NCI-H2196 (cell line): ENCODE results near the gene ZNF664.

Source experiments
- DNase-seq: peaks from one replicate; lab custom pipeline; 2025; ENCODE audit not compliant: unreplicated experiment; lab: John Stamatoyannopoulos, UW

ZNF664 gene

DNA sequence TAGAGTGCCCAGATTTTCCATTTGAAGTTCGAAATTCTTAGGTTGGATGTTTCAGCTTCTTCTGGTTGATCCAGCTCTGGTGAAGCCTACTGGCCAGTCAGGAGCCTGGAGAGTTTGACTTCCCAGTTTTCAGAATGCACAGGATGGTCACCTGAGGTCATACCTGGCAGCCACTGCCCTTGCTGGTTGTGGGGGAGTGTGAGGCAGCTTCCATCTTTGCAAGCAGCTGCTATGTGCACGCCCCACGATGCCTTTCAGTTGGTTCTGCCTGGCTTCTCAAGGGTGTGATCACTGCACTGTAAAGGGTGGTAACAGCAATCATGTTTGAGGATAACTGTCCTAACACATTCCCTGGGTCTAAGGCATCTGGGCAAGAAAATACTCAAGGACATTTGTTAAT lies 15.8 kb upstream of the ZNF664 start:
- DNase-seq: no peak

GRCh38 chr12:123958462-123958861 lies 14.6 kb upstream of the ZNF664 start:
- DNase-seq: no peak

DNA sequence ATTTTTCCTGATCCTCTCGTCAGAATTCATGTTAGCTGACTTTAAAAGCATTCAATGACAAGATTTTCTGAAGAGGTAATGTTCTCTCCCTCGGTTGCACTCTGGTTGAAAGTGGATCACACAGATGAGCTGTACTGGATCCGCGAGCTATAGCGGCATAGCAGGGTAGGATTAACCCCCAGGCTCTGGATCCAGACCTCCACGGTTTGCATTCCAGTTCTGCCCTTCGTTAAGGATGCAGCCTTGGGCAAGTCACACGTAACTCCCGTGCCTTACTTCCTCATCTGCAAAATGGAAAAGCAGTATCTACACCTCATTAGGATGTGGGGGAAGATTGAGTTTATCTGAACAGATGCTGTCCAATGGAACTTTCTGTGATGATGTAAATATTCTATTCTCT lies 14.1 kb upstream of the ZNF664 start:
- DNase-seq: no peak

- no peak for DNase-seq
Observed at GRCh38 chr12:123960029-123960735, 12.8 kb upstream of the ZNF664 start.

DNA sequence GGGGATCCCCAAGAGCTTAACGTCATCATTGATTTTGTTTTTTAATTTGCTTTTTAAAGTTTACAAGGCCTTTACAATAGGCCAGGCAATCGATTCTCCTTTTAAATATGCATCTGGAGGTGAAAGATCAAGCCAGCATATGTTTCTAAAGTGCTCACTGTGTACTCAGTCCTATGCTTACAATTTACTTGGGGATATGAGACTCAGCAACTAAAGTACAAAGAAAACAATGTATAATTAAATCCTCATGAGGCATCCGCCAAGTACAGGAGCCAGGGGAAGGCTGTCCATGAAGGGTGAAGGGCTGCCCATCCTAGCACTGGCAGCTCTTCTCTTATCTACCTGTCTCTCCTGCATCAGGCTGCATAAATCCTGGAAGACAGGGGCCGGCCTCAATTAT lies 12.2 kb upstream of the ZNF664 start:
- DNase-seq: no peak

GRCh38 chr12:123961585-123962345 lies 11.2 kb upstream of the ZNF664 start:
- DNase-seq: no peak

DNA sequence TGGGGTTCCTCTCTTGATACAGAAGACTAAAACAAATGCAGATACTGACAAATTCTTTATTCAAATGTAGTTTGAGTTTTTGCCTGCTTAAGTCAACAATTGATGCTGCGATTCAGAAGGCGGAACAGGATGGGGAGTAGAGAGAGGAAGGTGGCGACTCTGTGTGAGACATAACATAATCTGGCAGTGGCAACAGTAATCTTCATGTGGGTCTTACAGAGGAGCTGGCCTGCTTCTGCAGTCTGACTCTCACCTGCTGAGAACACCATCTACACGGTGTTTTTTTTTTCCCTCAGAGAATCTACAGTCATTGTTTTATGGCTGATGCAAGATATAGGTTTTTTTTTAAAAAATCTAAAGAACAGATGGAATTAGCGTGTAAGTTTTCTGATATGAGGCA lies 10.5 kb upstream of the ZNF664 start:
- no peak for DNase-seq

GRCh38 chr12:123963821-123964220 lies 9.2 kb upstream of the ZNF664 start:
- DNase-seq: no peak

GRCh38 chr12:123965382-123965781 lies 7.6 kb upstream of the ZNF664 start:
- DNase-seq: no peak

DNA sequence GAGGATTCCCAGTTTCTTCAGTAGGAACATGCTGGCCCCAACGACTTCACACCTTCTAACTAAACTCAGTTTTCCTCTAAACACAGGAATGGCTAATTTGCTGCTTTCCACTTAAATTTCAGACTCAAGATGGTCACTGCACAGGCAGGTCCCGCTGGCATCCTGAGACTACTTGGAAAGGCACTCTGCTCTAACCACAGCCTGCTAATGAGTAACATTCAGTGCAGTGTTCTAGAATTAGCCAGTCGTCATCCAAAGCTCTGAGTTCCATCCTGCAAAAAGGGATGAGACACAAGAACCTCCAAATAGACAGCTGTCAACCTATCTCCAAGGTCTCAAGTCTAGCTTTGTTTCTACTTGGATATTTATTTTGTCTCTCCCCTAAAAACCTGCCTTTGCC lies 6.4 kb upstream of the ZNF664 start:
- DNase-seq: no peak

DNA sequence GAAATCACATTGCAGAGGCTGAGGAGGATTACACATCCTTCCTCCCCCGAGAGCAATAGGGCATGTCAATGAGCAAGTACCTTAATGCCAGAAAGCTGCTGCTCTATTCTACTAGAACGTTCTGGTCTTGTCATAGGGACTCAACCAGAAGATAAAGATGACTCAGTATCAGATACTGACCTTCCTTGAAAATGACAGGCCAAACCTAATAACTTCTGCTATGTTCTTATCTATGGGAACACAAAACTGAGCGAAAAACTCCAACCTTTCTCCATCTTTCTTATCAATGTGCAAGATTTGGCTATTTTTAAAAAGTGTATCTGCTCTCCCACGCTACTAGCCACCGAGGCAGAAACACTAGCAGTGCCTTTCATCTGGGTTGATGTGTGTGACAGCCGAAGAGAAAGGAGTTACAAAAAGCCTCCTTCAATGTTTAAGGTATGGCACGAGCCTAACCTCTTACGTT lies 5.9 kb upstream of the ZNF664 start:
- no peak for DNase-seq

GRCh38 chr12:123971449-123971769 lies 1.6 kb upstream of the ZNF664 start:
- no peak for DNase-seq

DNA sequence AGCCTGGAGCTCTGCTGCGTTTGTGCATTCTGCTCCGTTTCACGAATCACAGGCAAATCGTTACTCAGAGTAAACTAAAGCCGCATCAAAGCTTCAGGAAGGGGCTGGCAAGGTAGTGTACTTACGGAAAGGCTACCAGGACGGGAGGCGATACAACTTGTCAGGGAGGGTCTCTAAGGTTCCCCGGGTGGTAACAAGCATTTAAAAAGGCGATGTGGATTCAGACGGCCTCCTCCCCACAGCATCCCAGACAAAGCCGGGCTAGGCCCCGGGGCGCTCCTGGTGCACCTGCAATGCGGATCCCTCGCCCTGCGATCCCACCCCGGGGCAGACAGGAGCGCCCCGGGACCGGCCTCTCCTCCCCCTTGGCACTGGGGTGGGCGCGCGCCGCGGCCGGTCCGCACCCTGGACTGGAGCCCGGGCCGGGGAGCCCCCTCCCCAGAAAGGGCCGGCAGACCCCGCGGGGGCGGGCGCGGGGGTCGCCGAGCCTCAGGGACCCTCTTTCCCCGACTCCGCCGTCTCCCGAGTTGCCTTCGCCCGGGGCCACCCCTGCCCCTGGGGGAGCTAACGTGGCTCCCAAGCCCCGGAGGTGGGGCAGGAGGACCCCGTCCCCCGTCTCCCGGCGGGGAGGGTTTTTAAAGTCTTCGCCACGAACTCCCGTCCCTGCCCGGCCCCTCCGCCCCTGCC lies 1.1 kb upstream of the ZNF664 start:
- DNase-seq: peak; percentile 23

DNA sequence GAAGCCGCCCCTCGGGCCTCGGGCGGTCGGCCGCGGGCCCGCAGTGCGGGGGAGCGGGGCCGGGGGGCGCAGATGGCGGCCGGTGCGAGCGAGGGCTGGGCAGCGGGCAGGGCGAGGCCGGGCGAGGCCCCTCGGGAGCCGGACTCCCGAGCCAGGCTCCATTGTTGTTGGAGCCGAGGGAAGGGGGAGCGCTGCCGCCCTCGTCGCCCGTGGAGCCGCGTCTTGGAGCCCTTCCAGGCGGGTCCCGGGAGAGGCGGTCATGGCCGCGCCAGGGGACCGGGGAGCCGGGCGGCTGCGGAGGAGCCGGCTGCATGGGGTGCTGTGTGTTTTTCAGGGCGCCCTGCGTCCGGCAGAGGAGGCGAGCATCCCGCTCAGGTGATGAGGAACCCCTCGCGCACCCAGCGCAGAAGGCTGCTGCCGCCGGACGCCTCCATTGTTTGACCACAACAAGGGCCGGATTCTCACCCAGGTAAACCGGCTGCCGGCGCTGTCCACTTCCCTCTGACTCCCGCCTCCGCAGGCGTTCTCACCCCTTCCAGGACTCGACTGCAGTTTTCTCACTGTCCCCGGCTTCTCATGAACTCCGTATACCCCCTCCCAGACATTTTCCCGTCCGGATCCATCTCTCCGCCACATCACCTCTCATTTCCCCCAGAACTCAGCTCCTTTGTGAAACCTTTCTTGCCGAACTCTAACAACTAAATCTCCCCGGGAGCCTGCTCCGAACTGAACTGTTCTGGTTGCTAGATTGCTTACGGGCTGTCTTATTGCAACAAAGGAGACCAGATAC lies 732 bp downstream of the ZNF664 start:
- no peak for DNase-seq

DNA sequence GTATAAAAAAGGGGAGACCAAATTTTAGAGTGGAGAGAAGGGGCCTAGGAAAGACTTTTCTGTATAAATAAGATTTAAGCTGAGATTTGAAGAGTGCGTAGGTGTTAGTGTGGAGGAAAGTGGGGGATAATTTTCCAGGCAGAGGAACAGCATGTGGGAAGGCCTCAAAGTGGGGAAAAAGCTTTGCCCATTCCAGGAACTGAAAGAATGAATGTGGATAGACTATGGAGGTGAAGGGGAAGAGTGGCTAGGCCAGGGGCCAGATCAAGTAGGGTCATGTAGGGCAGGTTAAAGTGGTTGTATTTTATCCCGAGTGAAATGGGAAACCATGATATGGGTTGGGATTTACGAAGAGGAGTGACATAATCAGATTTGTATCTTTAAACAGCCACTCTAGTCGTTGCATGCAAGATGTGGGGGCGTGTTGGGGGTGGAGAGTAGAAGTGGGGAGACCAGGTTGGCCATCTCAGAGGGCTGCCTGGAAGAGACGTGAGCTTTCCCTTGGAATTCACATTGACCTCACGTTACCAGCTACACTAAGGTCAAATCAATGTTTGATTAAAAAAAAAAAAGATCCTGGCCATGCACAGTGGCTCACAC lies 3.3 kb downstream of the ZNF664 start:
- no peak for DNase-seq

DNA sequence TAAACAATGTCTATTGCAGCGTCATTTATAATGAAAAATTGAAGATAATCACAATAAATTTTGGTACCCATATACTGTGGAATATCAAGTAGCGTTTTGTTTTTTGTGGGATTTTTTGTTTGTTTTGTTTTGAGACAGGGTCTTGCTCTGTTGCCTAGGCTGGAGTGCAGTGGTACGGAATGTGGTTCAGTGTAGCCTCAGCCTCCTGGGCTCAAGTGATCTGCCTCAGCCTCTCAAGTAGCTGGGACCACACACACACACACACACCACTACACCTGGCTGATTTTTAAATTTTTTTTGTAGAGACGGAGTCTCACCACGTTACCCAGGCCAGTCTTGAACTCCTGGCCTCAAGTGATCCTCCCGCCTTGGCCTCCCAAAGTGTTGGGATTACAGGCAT lies 6.6 kb downstream of the ZNF664 start:
- DNase-seq: no peak

- no peak for DNase-seq
Observed at GRCh38 chr12:123982269-123982668, 9.3 kb downstream of the ZNF664 start.

- DNase-seq: peak; percentile 59
Observed at GRCh38 chr12:123983822-123984485, 10.9 kb downstream of the ZNF664 start.

GRCh38 chr12:123984903-123985302 lies 11.9 kb downstream of the ZNF664 start:
- DNase-seq: no peak

GRCh38 chr12:123986374-123986965 lies 13.5 kb downstream of the ZNF664 start:
- DNase-seq: no peak
